ENCODE results near the gene MGMT.

The MGMT gene

DNA sequence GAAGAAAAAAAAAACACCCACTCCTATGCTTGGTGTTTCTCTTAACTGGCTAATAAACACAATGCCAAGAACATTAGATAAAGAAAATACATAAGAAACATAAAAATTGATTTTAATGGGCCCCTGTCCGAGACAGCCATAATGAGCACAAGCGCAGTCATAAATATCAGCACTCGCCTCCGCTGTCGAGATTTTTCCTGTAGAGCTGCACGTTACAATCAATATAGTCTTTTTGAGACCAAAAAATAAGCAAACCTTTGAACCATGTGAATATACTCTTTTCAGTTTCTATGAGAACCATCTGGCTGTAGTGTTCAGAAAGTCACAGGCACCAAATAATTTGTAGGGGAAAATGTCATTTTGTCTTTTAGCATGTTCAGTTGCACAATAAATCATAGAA lies 70.1 kb downstream of the MGMT start:
- Histone ChIP-seq H3K36me3 (ENCODE audit: control insufficient read depth in 2 of 2, insufficient read depth in 2 of 2, low read length in 2 of 2) (peaks cover 0 to 7% of the 10 kb centered on the region in 2 donors), H3K27ac (ENCODE audit: low read depth in 2 of 2, low read length in 2 of 2) (no peak overlapping the region)

GRCh38 chr10:129538236-129538635 lies 71.2 kb downstream of the MGMT start:
- H3K9me3 ChIP-seq (ENCODE audit: control insufficient read depth in 2 of 2, low read length in 2 of 2) = no peaks in the 10 kb centered on the region
- H3K4me3 ChIP-seq (ENCODE audit: low read length in 2 of 2) = no peak overlapping the region
- no peak overlapping the region for H3K9ac ChIP-seq (ENCODE audit: low read depth in 1 of 2, low read length in 2 of 2)
- H3K27me3 ChIP-seq (ENCODE audit: control insufficient read depth in 2 of 2, insufficient read depth in 2 of 2, low read length in 2 of 2) = no peaks in the 10 kb centered on the region
- H3K4me1 ChIP-seq (ENCODE audit: control insufficient read depth in 2 of 2, insufficient read depth in 2 of 2, low read length in 2 of 2) = no peaks in the 10 kb centered on the region
- H3K36me3 ChIP-seq (ENCODE audit: control insufficient read depth in 2 of 2, insufficient read depth in 2 of 2, low read length in 2 of 2) = peaks cover 0 to 7% of the 10 kb centered on the region in 2 donors
- H3K27ac ChIP-seq (ENCODE audit: low read depth in 2 of 2, low read length in 2 of 2) = no peak overlapping the region

More for the DNA sequence above, 70.1 kb downstream of the MGMT start:
- no peaks in the 10 kb centered on the region for H3K4me1 ChIP-seq (ENCODE audit: control insufficient read depth in 2 of 2, insufficient read depth in 2 of 2, low read length in 2 of 2)
- no peaks in the 10 kb centered on the region for H3K27me3 ChIP-seq (ENCODE audit: control insufficient read depth in 2 of 2, insufficient read depth in 2 of 2, low read length in 2 of 2)
- no peak overlapping the region for H3K4me3 ChIP-seq (ENCODE audit: low read length in 2 of 2)
- H3K9ac ChIP-seq (ENCODE audit: low read depth in 1 of 2, low read length in 2 of 2) = no peak overlapping the region
- no peaks in the 10 kb centered on the region for H3K9me3 ChIP-seq (ENCODE audit: control insufficient read depth in 2 of 2, low read length in 2 of 2)

DNA sequence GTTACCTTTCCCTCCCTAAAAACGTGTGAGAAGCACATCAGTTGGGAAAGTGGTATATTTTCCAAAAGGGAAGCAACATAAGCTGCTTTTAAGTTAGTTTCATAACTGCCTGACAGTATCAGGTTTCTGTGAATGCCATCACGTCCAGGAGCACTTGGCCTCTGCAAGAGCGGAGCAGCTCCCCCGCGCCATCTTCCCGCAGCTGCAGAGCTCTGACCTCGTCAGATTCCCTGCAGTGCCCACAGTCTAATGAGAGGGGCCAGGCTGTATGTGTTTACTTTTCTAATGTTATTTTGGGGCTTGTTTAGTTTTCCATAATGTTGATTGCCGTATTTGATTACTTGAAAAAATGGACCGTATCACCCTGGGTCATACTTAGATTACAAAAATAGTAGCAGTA lies 74.2 kb downstream of the MGMT start:
- H3K36me3 ChIP-seq (ENCODE audit: control insufficient read depth in 2 of 2, insufficient read depth in 2 of 2, low read length in 2 of 2) = peaks cover 0 to 7% of the 10 kb centered on the region in 2 donors
- H3K27me3 ChIP-seq (ENCODE audit: control insufficient read depth in 2 of 2, insufficient read depth in 2 of 2, low read length in 2 of 2) = no peaks in the 10 kb centered on the region
- H3K9ac ChIP-seq (ENCODE audit: low read depth in 1 of 2, low read length in 2 of 2) = no peak overlapping the region
- no peaks in the 10 kb centered on the region for H3K9me3 ChIP-seq (ENCODE audit: control insufficient read depth in 2 of 2, low read length in 2 of 2)
- H3K4me3 ChIP-seq (ENCODE audit: low read length in 2 of 2) = no peak overlapping the region
- no peak overlapping the region for H3K27ac ChIP-seq (ENCODE audit: low read depth in 2 of 2, low read length in 2 of 2)
- H3K4me1 ChIP-seq (ENCODE audit: control insufficient read depth in 2 of 2, insufficient read depth in 2 of 2, low read length in 2 of 2) = no peaks in the 10 kb centered on the region

DNA sequence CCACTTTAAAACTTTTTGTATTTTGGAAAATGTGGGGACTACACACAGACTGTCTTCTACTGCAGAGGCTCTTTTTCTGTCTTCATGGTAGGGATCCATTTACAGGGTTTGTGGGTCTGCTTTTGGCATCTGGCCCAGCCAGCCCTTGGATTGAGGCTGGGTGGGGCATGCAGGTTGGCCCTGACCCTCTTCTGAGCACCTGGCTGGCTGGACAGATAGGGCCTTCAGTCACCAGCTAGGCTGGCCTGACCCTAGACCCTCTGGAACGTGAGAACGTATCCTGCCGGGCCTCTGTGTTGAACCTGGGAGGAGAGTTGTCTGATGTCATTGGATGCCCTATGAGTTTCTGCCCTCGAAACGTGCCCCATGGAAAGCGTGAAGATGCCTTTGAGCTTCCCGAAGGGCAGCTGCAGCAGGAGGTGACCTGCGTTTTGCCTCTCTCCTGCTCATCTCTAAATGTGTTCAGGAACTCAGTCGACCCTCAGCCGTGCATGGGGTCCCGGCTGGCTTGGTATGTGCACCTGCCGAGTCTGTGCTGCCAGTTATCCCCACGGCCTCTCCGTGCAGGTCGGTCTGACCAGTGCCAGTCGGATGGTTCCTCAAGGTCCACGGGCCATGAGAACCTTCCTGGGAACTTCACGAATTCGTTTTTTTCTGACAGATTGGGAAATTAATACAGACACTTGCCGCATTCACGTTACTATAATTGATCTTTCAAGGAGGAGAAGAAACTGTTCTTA lies 74.9 kb downstream of the MGMT start:
- Histone ChIP-seq H3K9me3 (ENCODE audit: control insufficient read depth in 2 of 2, low read length in 2 of 2) (no peaks in the 10 kb centered on the region), H3K4me1 (ENCODE audit: control insufficient read depth in 2 of 2, insufficient read depth in 2 of 2, low read length in 2 of 2) (no peaks in the 10 kb centered on the region), H3K27ac (ENCODE audit: low read depth in 2 of 2, low read length in 2 of 2) (no peak overlapping the region), H3K4me3 (ENCODE audit: low read length in 2 of 2) (no peak overlapping the region), H3K9ac (ENCODE audit: low read depth in 1 of 2, low read length in 2 of 2) (no peak overlapping the region), H3K27me3 (ENCODE audit: control insufficient read depth in 2 of 2, insufficient read depth in 2 of 2, low read length in 2 of 2) (no peaks in the 10 kb centered on the region), H3K36me3 (ENCODE audit: control insufficient read depth in 2 of 2, insufficient read depth in 2 of 2, low read length in 2 of 2) (peaks cover 0 to 4% of the 10 kb centered on the region in 2 donors)

GRCh38 chr10:129542589-129542988 lies 75.5 kb downstream of the MGMT start:
- Histone ChIP-seq H3K4me1 (ENCODE audit: control insufficient read depth in 2 of 2, insufficient read depth in 2 of 2, low read length in 2 of 2) (no peaks in the 10 kb centered on the region), H3K36me3 (ENCODE audit: control insufficient read depth in 2 of 2, insufficient read depth in 2 of 2, low read length in 2 of 2) (peaks cover 0 to 3% of the 10 kb centered on the region in 2 donors), H3K4me3 (ENCODE audit: low read length in 2 of 2) (no peak overlapping the region), H3K27me3 (ENCODE audit: control insufficient read depth in 2 of 2, insufficient read depth in 2 of 2, low read length in 2 of 2) (no peaks in the 10 kb centered on the region), H3K9ac (ENCODE audit: low read depth in 1 of 2, low read length in 2 of 2) (no peak overlapping the region), H3K9me3 (ENCODE audit: control insufficient read depth in 2 of 2, low read length in 2 of 2) (no peaks in the 10 kb centered on the region), H3K27ac (ENCODE audit: low read depth in 2 of 2, low read length in 2 of 2) (no peak overlapping the region)

DNA sequence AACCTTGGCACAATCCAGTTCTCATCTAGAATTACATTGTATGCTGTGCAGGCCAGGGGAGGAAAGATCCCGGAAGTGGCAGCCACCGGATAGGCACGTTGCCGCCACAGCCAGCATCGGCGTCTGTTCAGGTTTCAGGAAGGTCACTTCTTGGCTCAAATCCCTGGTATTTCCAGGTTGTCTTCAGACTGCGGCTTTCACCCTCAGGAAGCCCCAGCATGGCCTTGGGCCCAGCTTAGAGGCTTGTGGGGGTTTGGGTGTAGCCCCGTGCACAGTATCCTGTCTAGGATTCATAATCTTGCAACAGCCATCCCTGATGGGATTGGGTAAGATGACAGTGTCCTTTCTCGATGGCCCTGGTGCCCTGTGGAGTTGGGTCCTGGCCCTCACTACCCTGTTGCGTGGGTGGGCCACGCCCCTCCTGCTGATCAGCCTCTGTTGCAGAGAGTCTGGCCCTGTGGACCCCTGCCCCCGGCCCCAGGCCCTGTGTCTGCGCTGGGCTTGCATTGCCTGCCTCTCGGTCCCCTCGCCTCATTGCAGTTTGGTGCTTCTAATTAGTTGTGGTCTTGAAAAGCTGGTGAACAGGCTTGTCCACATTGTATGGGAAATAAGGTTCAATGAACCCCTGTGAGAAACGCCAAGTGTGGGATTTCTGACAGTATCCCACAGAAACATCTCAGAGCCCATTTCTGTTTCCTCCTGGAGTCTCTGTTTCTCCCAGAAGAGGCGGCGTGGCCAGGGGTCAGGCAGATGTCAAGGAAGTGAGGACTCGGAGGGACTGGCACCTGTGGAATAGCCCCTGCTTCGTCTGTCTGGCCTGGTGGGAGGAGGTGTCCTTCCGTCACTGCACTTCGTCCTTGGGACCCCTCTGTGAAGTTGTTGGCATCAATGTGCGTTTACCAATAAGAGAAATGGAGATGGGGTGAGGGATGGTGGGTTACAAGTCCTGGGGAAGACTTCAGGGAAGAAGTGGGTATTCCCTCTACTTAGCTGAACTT lies 77.5 kb downstream of the MGMT start:
- no peaks in the 10 kb centered on the region for H3K4me1 ChIP-seq (ENCODE audit: control insufficient read depth in 2 of 2, insufficient read depth in 2 of 2, low read length in 2 of 2)
- no peaks in the 10 kb centered on the region for H3K36me3 ChIP-seq (ENCODE audit: control insufficient read depth in 2 of 2, insufficient read depth in 2 of 2, low read length in 2 of 2)
- no peaks in the 10 kb centered on the region for H3K27me3 ChIP-seq (ENCODE audit: control insufficient read depth in 2 of 2, insufficient read depth in 2 of 2, low read length in 2 of 2)
- no peak overlapping the region for H3K27ac ChIP-seq (ENCODE audit: low read depth in 2 of 2, low read length in 2 of 2)
- H3K9ac ChIP-seq (ENCODE audit: low read depth in 1 of 2, low read length in 2 of 2) = no peak overlapping the region
- H3K9me3 ChIP-seq (ENCODE audit: control insufficient read depth in 2 of 2, low read length in 2 of 2) = no peaks in the 10 kb centered on the region
- H3K4me3 ChIP-seq (ENCODE audit: low read length in 2 of 2) = no peak overlapping the region

- Histone ChIP-seq H3K9me3 (ENCODE audit: control insufficient read depth in 2 of 2, low read length in 2 of 2) (no peaks in the 10 kb centered on the region), H3K4me3 (ENCODE audit: low read length in 2 of 2) (no peak overlapping the region), H3K9ac (ENCODE audit: low read depth in 1 of 2, low read length in 2 of 2) (no peak overlapping the region), H3K27ac (ENCODE audit: low read depth in 2 of 2, low read length in 2 of 2) (no peak overlapping the region), H3K27me3 (ENCODE audit: control insufficient read depth in 2 of 2, insufficient read depth in 2 of 2, low read length in 2 of 2) (no peaks in the 10 kb centered on the region), H3K36me3 (ENCODE audit: control insufficient read depth in 2 of 2, insufficient read depth in 2 of 2, low read length in 2 of 2) (no peaks in the 10 kb centered on the region), H3K4me1 (ENCODE audit: control insufficient read depth in 2 of 2, insufficient read depth in 2 of 2, low read length in 2 of 2) (no peaks in the 10 kb centered on the region)
These were observed 78.2 kb downstream of the MGMT start for GRCh38 chr10:129545261-129545660.

GRCh38 chr10:129546106-129546505 lies 79.1 kb downstream of the MGMT start:
- H3K9me3 ChIP-seq (ENCODE audit: control insufficient read depth in 2 of 2, low read length in 2 of 2) = no peaks in the 10 kb centered on the region
- H3K4me3 ChIP-seq (ENCODE audit: low read length in 2 of 2) = no peak overlapping the region
- no peaks in the 10 kb centered on the region for H3K4me1 ChIP-seq (ENCODE audit: control insufficient read depth in 2 of 2, insufficient read depth in 2 of 2, low read length in 2 of 2)
- H3K27me3 ChIP-seq (ENCODE audit: control insufficient read depth in 2 of 2, insufficient read depth in 2 of 2, low read length in 2 of 2) = no peaks in the 10 kb centered on the region
- H3K9ac ChIP-seq (ENCODE audit: low read depth in 1 of 2, low read length in 2 of 2) = no peak overlapping the region
- no peaks in the 10 kb centered on the region for H3K36me3 ChIP-seq (ENCODE audit: control insufficient read depth in 2 of 2, insufficient read depth in 2 of 2, low read length in 2 of 2)
- no peak overlapping the region for H3K27ac ChIP-seq (ENCODE audit: low read depth in 2 of 2, low read length in 2 of 2)

DNA sequence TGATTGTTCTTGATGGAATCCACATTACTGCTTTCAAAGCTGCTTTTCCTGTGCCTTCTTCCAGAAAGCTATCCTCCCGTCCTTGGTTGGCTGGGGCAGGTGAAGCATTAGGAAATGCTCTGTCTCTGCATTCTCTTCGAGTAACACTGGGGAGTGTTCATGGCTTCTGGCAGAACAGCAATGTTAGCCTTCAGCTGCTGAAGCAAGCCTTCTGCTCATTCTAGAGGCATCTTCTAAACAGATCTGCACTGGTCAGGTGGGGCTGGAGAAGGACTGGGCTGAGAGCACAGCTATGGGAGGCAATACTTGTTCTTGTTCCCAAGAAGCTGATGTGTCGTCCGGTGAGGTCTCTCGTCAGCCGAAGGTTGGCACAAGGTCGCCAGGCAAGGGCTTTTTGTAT lies 80.6 kb downstream of the MGMT start:
- H3K36me3 ChIP-seq (ENCODE audit: control insufficient read depth in 2 of 2, insufficient read depth in 2 of 2, low read length in 2 of 2) = no peaks in the 10 kb centered on the region
- H3K9me3 ChIP-seq (ENCODE audit: control insufficient read depth in 2 of 2, low read length in 2 of 2) = no peaks in the 10 kb centered on the region
- no peaks in the 10 kb centered on the region for H3K4me1 ChIP-seq (ENCODE audit: control insufficient read depth in 2 of 2, insufficient read depth in 2 of 2, low read length in 2 of 2)

GRCh38 chr10:129548600-129548999 lies 81.6 kb downstream of the MGMT start:
- no peaks in the 10 kb centered on the region for H3K36me3 ChIP-seq (ENCODE audit: control insufficient read depth in 2 of 2, insufficient read depth in 2 of 2, low read length in 2 of 2)
- no peaks in the 10 kb centered on the region for H3K9me3 ChIP-seq (ENCODE audit: control insufficient read depth in 2 of 2, low read length in 2 of 2)
- no peak overlapping the region for H3K9ac ChIP-seq (ENCODE audit: low read depth in 1 of 2, low read length in 2 of 2)
- no peaks in the 10 kb centered on the region for H3K4me1 ChIP-seq (ENCODE audit: control insufficient read depth in 2 of 2, insufficient read depth in 2 of 2, low read length in 2 of 2)
- H3K4me3 ChIP-seq (ENCODE audit: low read length in 2 of 2) = no peak overlapping the region
- no peaks in the 10 kb centered on the region for H3K27me3 ChIP-seq (ENCODE audit: control insufficient read depth in 2 of 2, insufficient read depth in 2 of 2, low read length in 2 of 2)
- no peak overlapping the region for H3K27ac ChIP-seq (ENCODE audit: low read depth in 2 of 2, low read length in 2 of 2)

More for the DNA sequence above, 80.6 kb downstream of the MGMT start:
- no peak overlapping the region for H3K27ac ChIP-seq (ENCODE audit: low read depth in 2 of 2, low read length in 2 of 2)
- H3K27me3 ChIP-seq (ENCODE audit: control insufficient read depth in 2 of 2, insufficient read depth in 2 of 2, low read length in 2 of 2) = no peaks in the 10 kb centered on the region
- no peak overlapping the region for H3K9ac ChIP-seq (ENCODE audit: low read depth in 1 of 2, low read length in 2 of 2)
- H3K4me3 ChIP-seq (ENCODE audit: low read length in 2 of 2) = no peak overlapping the region

Data from mucosa of rectum (tissue), 2 donors.